Body of pancreas (tissue), 4 donors: ENCODE data around the gene DUSP23. TPM values are rescaled to one million over a fixed set of nuclear protein-coding genes. Genes with fewer than 3 reads are reported as not detected.

ENCODE experiments used
- ATAC-seq: fragments of 150-250 bp; one replicate; pipeline ENCODE4 v1.9.1; 2016
- DNase-seq, 4 donors: peaks; one replicate each; pipeline ENCODE4 v3.0.0-alpha.2; 2019
- H3K27ac ChIP-seq, 4 donors: fragments of 200-600 bp; sonication (generic); 1 replicate in 3 of 4; 2 replicates in 1 of 4; pipeline versions ENCODE4 v1.5.1 to v1.6.1; 2016 to 2019; ENCODE audit warnings: mild to moderate bottlenecking in 1 of 4, mixed read lengths in 1 of 4, moderate library complexity in 1 of 4
- H3K27me3 ChIP-seq, 2 donors: fragments of 200-600 bp; sonication (generic); one replicate each; pipeline ENCODE4 v1.6.0; 2016; ENCODE audit warnings: mild to moderate bottlenecking in 1 of 2
- H3K36me3 ChIP-seq, 2 donors: fragments of 200-600 bp; sonication (generic); replicated peaks in 1 of 2; 2 replicates each; pipeline ENCODE4 v1.5.1; 2016; ENCODE audit warnings: low read depth in 2 of 2; ENCODE audit not compliant: insufficient read depth in 1 of 2
- H3K4me1 ChIP-seq: fragments of 200-600 bp; sonication (generic); one replicate; pipeline ENCODE4 v1.6.0; 2016
- H3K4me3 ChIP-seq, 2 donors: fragments of 200-600 bp; sonication (generic); 1 replicate in 1 of 2; 2 replicates in 1 of 2; pipeline ENCODE4 v1.5.1; 2016 to 2019
- H3K9me3 ChIP-seq, 3 donors: fragments of 200-600 bp; sonication (generic); 1 replicate in 2 of 3; 2 replicates in 1 of 3; pipeline ENCODE4 v1.5.1; 2016
- CTCF ChIP-seq, 7 experiments: fragments of 450-650 bp in 4 of 7; fragments of 200-600 bp in 3 of 7; sonication (generic) in 3 of 7; IDR thresholded peaks; one replicate each; pipeline ENCODE4 v1.5.1; 2016 to 2019; ENCODE audit warnings: antibody characterized with exemption in 7 of 7
- POLR2A ChIP-seq, 3 donors: fragments of 450-650 bp; IDR thresholded peaks; one replicate each; pipeline ENCODE4 v1.6.1; 2016; ENCODE audit warnings: antibody characterized with exemption in 3 of 3, mild to moderate bottlenecking in 2 of 3
- WGBS, 2 donors: methylation state at CpG; one replicate each; pipeline ENCODE4 v1.1.5; 2017; 5-methylcytosine and 5-hydroxymethylcytosine counted together
- intact Hi-C: fragments of 100-400 bp; cut with DNase I; formaldehyde crosslinking; loops from one replicate; pipeline ENCODE4 v1.15.1; 2023
- total RNA-seq, 2 donors: library from RNA; depleted of rRNA; stranded (reverse); fragments of >200 nt; gene quantifications; one replicate each; pipeline ENCODE4 v1.1.0, GENCODE V29; 2016

Gene DUSP23
- total RNA-seq, 2 donors from 2014 or later = 60.6 to 91.1 TPM

GRCh38 chr1:159831412-159832141 is 50.8 kb downstream of the DUSP23 start:
- WGBS, 2 donors = 15 to 26% methylated on average over 7 of the region's 7 CpGs
- intact Hi-C loops = no loop called here

More at GRCh38 chr1:159831412-159832141, 50.8 kb downstream of the DUSP23 start:
- no peak for ATAC-seq
- Histone ChIP-seq H3K4me3 (no peak overlapping the region), H3K27ac (no peak overlapping the region), H3K4me1 (no peaks in the 10 kb centered on the region), H3K36me3 (no peaks in the 10 kb centered on the region), H3K27me3 (no peaks in the 10 kb centered on the region), H3K9me3 (no peaks in the 10 kb centered on the region)
- DNase-seq = no peak
- TF ChIP-seq CTCF (IDR thresholded peaks at IDR 0.05) (no peak), POLR2A (IDR thresholded peaks at IDR 0.05) (no peak)

Other genes starting within 250 kb of the DUSP23 start
- gene OR10J5, start 245.0 kb upstream of the DUSP23 start, total RNA-seq = not detected
- gene APCS, start 193.1 kb upstream of the DUSP23 start, total RNA-seq = 1 to 10 TPM in 1 of 2 donors, under 1 TPM in 1; 0.99 to 4.2 TPM
- gene CRP, start 66.4 kb upstream of the DUSP23 start, total RNA-seq = 1 to 10 TPM in 1 of 2 donors, under 1 TPM in 1; 0.33 to 1.6 TPM
- 1 to 10 TPM in 1 of 2 donors, not detected in 1; 6.3 TPM for gene FCRL6, start 21.4 kb downstream of the DUSP23 start, total RNA-seq
- gene SLAMF8, start 45.9 kb downstream of the DUSP23 start, total RNA-seq = 1 to 10 TPM in 1 of 2 donors, not detected in 1; 3.6 TPM
- gene VSIG8, start 81.7 kb downstream of the DUSP23 start, total RNA-seq = not detected
- not detected for gene CFAP45, start 119.2 kb downstream of the DUSP23 start, total RNA-seq
- 100 to 1,000 TPM in 1 of 2 donors, 10 to 100 TPM in 1; 63.0 to 118 TPM for gene TAGLN2, start 144.5 kb downstream of the DUSP23 start, total RNA-seq
- gene IGSF9, start 164.7 kb downstream of the DUSP23 start, total RNA-seq = 1 to 10 TPM; 2.3 to 4.9 TPM
- not detected for gene SLAMF9, start 173.3 kb downstream of the DUSP23 start, total RNA-seq